GM23338 (cell line): Measurements from ENCODE around the gene LIMK2.

Experiments used
- CREB1 ChIP-seq: fragments of 250-450 bp; sonication (Bioruptor Pico); IDR thresholded peaks from 2 replicates; pipeline ENCODE4 v1.5.0; 2020; ENCODE audit warnings: low read depth, mild to moderate bottlenecking, moderate library complexity
- EZH2 ChIP-seq: fragments of 200-600 bp; sonication (generic); IDR thresholded peaks from one replicate; pipeline ENCODE4 v1.8.0; 2017; ENCODE audit warnings: antibody characterized with exemption, mild to moderate bottlenecking, low read depth; ENCODE audit not compliant: unreplicated experiment
- EZH2phosphoT487 ChIP-seq: fragments of 200-600 bp; sonication (generic); IDR thresholded peaks from one replicate; pipeline ENCODE4 v1.8.1; 2018; ENCODE audit warnings: antibody characterized with exemption; ENCODE audit not compliant: unreplicated experiment
- POLR2AphosphoS5 ChIP-seq: IDR thresholded peaks from 2 replicates; pipeline ENCODE4 v1.6.1; 2016; ENCODE audit warnings: antibody characterized with exemption, low read depth
- ZNF331 ChIP-seq: fragments of 250-450 bp; sonication (Bioruptor Pico); IDR thresholded peaks from 2 replicates; pipeline ENCODE4 v1.5.0; 2020; ENCODE audit warnings: low read depth, mild to moderate bottlenecking, moderate library complexity
- TF ChIP-seq, protein P1 (sequence below), 2 experiments: fragments of 200-600 bp in 1 of 2; sonication (generic) in 1 of 2; conservative IDR thresholded peaks; 2 replicates each; pipeline versions ENCODE4 v1.5.1 to v1.6.1; 2016 to 2017; ENCODE audit warnings: antibody characterized with exemption in 2 of 2, low read depth in 2 of 2, mild to moderate bottlenecking in 2 of 2, moderate library complexity in 1 of 2
- TF ChIP-seq, protein P2 (sequence below): IDR thresholded peaks from one replicate; pipeline ENCODE4 v1.6.1; 2018; ENCODE audit warnings: antibody characterized with exemption; ENCODE audit not compliant: unreplicated experiment
- TF ChIP-seq, protein P3 (sequence below): fragments of 250-450 bp; sonication (Bioruptor Pico); IDR thresholded peaks from 2 replicates; pipeline ENCODE4 v1.5.0; 2020; ENCODE audit warnings: mild to moderate bottlenecking, moderate library complexity

DNA sequence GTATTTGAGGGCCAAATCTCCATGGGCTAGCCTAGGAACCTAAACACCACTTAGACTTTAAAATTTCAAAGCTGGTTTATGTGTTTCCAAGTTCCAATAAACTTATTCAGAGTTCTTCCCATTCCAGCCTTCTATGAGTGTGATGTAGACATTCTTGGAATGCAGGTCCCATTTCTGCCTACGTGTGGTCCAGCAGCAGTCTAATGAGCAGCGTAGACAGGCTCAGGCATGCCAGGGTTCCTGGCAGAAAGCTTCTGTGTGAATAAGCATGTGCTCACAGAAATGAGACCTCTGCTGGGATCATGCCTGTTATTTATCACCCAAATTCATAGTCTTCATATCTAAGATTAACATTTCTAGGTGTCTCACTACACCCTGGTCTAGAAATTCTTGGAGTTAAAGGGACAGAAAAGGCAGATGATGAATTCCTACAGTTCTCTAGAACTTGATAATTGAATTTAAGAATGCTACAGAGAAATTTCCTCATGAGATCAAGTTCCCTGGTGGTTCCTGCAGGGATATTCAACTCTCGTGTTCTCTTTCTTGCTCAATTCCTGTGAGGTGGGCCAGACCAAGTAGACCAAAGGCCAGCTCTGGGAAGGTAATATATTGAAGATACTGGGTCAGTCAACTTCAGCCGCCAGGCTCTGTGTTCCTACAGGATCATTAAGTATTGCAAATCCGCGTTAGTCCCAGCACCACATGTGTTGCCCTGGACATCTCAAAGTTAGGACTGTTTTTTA is 34.5 kb upstream of the LIMK2 start:
- TF ChIP-seq, protein P1, sequence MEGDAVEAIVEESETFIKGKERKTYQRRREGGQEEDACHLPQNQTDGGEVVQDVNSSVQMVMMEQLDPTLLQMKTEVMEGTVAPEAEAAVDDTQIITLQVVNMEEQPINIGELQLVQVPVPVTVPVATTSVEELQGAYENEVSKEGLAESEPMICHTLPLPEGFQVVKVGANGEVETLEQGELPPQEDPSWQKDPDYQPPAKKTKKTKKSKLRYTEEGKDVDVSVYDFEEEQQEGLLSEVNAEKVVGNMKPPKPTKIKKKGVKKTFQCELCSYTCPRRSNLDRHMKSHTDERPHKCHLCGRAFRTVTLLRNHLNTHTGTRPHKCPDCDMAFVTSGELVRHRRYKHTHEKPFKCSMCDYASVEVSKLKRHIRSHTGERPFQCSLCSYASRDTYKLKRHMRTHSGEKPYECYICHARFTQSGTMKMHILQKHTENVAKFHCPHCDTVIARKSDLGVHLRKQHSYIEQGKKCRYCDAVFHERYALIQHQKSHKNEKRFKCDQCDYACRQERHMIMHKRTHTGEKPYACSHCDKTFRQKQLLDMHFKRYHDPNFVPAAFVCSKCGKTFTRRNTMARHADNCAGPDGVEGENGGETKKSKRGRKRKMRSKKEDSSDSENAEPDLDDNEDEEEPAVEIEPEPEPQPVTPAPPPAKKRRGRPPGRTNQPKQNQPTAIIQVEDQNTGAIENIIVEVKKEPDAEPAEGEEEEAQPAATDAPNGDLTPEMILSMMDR (conservative IDR thresholded peaks at IDR 0.05; ENCODE audit: low read depth in 2 of 2): no peak
- TF ChIP-seq EZH2 (no peak), POLR2AphosphoS5 (no peak), CREB1 (no peak), EZH2phosphoT487 (no peak), ZNF331 (CRISPR knock-in tag) (no peak)
- TF ChIP-seq, protein P2, sequence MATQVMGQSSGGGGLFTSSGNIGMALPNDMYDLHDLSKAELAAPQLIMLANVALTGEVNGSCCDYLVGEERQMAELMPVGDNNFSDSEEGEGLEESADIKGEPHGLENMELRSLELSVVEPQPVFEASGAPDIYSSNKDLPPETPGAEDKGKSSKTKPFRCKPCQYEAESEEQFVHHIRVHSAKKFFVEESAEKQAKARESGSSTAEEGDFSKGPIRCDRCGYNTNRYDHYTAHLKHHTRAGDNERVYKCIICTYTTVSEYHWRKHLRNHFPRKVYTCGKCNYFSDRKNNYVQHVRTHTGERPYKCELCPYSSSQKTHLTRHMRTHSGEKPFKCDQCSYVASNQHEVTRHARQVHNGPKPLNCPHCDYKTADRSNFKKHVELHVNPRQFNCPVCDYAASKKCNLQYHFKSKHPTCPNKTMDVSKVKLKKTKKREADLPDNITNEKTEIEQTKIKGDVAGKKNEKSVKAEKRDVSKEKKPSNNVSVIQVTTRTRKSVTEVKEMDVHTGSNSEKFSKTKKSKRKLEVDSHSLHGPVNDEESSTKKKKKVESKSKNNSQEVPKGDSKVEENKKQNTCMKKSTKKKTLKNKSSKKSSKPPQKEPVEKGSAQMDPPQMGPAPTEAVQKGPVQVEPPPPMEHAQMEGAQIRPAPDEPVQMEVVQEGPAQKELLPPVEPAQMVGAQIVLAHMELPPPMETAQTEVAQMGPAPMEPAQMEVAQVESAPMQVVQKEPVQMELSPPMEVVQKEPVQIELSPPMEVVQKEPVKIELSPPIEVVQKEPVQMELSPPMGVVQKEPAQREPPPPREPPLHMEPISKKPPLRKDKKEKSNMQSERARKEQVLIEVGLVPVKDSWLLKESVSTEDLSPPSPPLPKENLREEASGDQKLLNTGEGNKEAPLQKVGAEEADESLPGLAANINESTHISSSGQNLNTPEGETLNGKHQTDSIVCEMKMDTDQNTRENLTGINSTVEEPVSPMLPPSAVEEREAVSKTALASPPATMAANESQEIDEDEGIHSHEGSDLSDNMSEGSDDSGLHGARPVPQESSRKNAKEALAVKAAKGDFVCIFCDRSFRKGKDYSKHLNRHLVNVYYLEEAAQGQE: no peak
- TF ChIP-seq, protein P3, sequence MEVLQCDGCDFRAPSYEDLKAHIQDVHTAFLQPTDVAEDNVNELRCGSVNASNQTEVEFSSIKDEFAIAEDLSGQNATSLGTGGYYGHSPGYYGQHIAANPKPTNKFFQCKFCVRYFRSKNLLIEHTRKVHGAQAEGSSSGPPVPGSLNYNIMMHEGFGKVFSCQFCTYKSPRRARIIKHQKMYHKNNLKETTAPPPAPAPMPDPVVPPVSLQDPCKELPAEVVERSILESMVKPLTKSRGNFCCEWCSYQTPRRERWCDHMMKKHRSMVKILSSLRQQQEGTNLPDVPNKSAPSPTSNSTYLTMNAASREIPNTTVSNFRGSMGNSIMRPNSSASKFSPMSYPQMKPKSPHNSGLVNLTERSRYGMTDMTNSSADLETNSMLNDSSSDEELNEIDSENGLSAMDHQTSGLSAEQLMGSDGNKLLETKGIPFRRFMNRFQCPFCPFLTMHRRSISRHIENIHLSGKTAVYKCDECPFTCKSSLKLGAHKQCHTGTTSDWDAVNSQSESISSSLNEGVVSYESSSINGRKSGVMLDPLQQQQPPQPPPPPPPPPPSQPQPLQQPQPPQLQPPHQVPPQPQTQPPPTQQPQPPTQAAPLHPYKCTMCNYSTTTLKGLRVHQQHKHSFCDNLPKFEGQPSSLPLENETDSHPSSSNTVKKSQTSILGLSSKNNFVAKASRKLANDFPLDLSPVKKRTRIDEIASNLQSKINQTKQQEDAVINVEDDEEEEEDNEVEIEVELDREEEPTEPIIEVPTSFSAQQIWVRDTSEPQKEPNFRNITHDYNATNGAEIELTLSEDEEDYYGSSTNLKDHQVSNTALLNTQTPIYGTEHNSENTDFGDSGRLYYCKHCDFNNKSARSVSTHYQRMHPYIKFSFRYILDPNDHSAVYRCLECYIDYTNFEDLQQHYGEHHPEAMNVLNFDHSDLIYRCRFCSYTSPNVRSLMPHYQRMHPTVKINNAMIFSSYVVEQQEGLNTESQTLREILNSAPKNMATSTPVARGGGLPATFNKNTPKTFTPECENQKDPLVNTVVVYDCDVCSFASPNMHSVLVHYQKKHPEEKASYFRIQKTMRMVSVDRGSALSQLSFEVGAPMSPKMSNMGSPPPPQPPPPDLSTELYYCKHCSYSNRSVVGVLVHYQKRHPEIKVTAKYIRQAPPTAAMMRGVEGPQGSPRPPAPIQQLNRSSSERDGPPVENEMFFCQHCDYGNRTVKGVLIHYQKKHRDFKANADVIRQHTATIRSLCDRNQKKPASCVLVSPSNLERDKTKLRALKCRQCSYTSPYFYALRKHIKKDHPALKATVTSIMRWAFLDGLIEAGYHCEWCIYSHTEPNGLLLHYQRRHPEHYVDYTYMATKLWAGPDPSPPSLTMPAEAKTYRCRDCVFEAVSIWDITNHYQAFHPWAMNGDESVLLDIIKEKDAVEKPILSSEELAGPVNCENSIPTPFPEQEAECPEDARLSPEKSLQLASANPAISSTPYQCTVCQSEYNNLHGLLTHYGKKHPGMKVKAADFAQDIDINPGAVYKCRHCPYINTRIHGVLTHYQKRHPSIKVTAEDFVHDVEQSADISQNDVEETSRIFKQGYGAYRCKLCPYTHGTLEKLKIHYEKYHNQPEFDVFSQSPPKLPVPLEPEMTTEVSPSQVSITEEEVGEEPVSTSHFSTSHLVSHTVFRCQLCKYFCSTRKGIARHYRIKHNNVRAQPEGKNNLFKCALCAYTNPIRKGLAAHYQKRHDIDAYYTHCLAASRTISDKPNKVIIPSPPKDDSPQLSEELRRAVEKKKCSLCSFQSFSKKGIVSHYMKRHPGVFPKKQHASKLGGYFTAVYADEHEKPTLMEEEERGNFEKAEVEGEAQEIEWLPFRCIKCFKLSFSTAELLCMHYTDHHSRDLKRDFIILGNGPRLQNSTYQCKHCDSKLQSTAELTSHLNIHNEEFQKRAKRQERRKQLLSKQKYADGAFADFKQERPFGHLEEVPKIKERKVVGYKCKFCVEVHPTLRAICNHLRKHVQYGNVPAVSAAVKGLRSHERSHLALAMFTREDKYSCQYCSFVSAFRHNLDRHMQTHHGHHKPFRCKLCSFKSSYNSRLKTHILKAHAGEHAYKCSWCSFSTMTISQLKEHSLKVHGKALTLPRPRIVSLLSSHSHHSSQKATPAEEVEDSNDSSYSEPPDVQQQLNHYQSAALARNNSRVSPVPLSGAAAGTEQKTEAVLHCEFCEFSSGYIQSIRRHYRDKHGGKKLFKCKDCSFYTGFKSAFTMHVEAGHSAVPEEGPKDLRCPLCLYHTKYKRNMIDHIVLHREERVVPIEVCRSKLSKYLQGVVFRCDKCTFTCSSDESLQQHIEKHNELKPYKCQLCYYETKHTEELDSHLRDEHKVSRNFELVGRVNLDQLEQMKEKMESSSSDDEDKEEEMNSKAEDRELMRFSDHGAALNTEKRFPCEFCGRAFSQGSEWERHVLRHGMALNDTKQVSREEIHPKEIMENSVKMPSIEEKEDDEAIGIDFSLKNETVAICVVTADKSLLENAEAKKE (CRISPR knock-in tag): no peak
